IPS-20b (cell line): ENCODE results near the gene RAD52.

Source experiments
- H3K27ac ChIP-seq: one replicate; pipeline ENCODE4 v1.5.1; 2013; ENCODE audit warnings: low read length
- H3K27me3 ChIP-seq: 2 replicates; pipeline ENCODE4 v1.6.1; 2013; ENCODE audit warnings: mild to moderate bottlenecking, low read length, inconsistent platforms; ENCODE audit not compliant: insufficient read depth
- H3K36me3 ChIP-seq: 2 replicates; pipeline ENCODE4 v1.6.1; 2013; ENCODE audit warnings: low read depth, mild to moderate bottlenecking, inconsistent platforms, low read length, moderate library complexity; ENCODE audit not compliant: insufficient read depth
- H3K4me1 ChIP-seq: 2 replicates; pipeline ENCODE4 v1.6.1; 2013; ENCODE audit warnings: mild to moderate bottlenecking, control low read depth, inconsistent platforms, low read length, moderate library complexity; ENCODE audit not compliant: insufficient read depth
- H3K4me3 ChIP-seq: 2 replicates; pipeline ENCODE4 v1.5.1; 2013; ENCODE audit warnings: mild to moderate bottlenecking, low read length, inconsistent platforms
- H3K9ac ChIP-seq: 2 replicates; pipeline ENCODE4 v1.6.1; 2013; ENCODE audit warnings: low read depth, mild to moderate bottlenecking, inconsistent platforms, low read length, moderate library complexity
- H3K9me3 ChIP-seq: 2 replicates; pipeline ENCODE4 v1.6.1; 2013; ENCODE audit warnings: mild to moderate bottlenecking, low read depth, low read length, inconsistent platforms; ENCODE audit not compliant: insufficient read depth

Gene RAD52

DNA sequence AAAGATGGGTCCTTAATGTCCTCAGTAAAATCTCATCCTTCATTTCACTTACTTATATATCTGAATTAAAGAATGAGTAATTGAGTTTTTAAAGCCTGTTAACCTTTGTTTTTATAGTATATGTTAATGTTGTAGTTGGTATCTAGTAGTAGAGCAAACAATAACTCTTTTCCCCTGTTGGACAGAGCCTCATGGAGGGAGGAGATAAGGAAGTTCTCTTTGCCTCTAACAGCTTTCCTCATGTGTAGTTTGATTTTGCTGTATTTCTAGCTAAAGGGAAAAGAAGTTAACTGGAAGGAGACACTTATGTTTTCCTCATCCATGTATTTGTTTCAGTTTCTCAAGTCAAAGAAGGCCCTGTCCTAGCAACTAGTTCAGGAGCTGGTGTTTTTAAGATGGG is 55.3 kb downstream of the RAD52 start:
- Histone ChIP-seq H3K9ac (no peak overlapping the region), H3K4me1 (no peaks in the 10 kb centered on the region), H3K27me3 (no peaks in the 10 kb centered on the region), H3K27ac (no peak overlapping the region), H3K4me3 (no peak overlapping the region), H3K9me3 (no peaks in the 10 kb centered on the region), H3K36me3 (peaks cover 81% of the 10 kb centered on the region)

DNA sequence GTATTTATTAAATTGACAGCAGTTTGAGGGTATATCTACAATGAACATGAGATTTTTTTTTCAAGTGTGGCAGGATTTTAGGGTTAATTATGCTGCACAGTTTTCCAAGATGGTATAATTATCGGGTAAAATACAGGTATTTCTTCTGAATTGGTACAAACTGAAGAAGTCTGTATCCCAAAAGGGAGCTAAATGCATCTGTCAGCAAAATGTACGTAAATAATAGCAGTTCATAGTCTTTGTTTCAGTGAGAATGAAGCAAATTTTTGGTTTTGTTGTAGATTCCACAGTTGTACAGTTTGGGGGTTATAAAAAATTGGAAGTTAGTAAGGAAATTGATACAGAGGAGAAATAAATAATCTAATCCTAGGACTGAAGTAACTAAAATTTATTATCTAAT is 63.3 kb downstream of the RAD52 start:
- Histone ChIP-seq H3K27ac (no peak overlapping the region), H3K9ac (no peak overlapping the region), H3K4me3 (no peak overlapping the region), H3K4me1 (no peaks in the 10 kb centered on the region), H3K9me3 (no peaks in the 10 kb centered on the region), H3K36me3 (peaks cover 100% of the 10 kb centered on the region), H3K27me3 (no peaks in the 10 kb centered on the region)

DNA sequence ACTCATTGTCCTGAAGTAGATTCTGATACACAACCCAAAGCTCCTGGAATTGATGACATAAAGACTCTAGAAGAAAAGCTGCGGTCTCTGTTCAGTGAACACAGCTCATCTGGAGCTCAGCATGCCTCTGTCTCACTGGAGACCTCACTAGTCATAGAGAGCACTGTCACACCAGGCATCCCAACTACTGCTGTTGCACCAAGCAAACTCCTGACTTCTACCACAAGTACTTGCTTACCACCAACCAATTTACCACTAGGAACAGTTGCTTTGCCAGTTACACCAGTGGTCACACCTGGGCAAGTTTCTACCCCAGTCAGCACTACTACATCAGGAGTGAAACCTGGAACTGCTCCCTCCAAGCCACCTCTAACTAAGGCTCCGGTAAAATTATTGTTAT is 63.8 kb downstream of the RAD52 start:
- no peak overlapping the region for H3K9ac ChIP-seq
- peaks cover 100% of the 10 kb centered on the region for H3K36me3 ChIP-seq

DNA sequence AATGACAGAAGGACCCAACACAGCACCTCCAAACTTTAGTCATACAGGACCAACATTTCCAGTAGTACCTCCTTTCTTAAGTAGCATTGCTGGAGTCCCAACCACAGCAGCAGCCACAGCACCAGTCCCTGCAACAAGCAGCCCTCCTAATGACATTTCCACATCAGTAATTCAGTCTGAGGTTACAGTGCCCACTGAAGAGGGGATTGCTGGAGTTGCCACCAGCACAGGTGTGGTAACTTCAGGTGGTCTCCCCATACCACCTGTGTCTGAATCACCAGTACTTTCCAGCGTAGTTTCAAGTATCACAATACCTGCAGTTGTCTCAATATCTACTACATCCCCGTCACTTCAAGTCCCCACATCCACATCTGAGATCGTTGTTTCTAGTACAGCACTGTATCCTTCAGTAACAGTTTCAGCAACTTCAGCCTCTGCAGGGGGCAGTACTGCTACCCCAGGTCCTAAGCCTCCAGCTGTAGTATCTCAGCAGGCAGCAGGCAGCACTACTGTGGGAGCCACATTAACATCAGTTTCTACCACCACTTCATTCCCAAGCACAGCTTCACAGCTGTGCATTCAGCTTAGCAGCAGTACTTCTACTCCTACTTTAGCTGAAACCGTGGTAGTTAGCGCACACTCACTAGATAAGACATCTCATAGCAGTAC is 64.6 kb downstream of the RAD52 start:
- H3K27me3 ChIP-seq, result no peaks in the 10 kb centered on the region
- H3K4me3 ChIP-seq, result no peak overlapping the region
- H3K36me3 ChIP-seq, result peaks cover 100% of the 10 kb centered on the region
- H3K9ac ChIP-seq, result no peak overlapping the region
- H3K4me1 ChIP-seq, result no peaks in the 10 kb centered on the region
- H3K9me3 ChIP-seq, result no peaks in the 10 kb centered on the region
- H3K27ac ChIP-seq, result no peak overlapping the region

More for the DNA sequence above, 63.8 kb downstream of the RAD52 start:
- H3K27me3 ChIP-seq, result no peaks in the 10 kb centered on the region
- H3K27ac ChIP-seq, result no peak overlapping the region
- H3K9me3 ChIP-seq, result no peaks in the 10 kb centered on the region
- H3K4me3 ChIP-seq, result no peak overlapping the region
- no peaks in the 10 kb centered on the region for H3K4me1 ChIP-seq

DNA sequence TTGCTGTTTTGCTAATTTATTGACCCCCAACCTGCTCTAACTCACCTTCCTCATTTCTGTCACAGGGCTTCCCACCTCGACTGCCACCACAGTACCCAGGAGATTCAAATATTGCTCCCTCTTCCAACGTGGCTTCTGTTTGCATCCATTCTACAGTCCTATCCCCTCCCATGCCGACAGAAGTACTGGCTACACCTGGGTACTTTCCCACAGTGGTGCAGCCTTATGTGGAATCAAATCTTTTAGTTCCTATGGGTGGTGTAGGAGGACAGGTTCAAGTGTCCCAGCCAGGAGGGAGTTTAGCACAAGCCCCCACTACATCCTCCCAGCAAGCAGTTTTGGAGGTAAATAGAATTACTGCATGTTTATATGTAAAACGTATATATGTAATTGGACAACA is 68.8 kb downstream of the RAD52 start:
- H3K4me1 ChIP-seq, result no peaks in the 10 kb centered on the region
- H3K9me3 ChIP-seq, result no peaks in the 10 kb centered on the region
- no peak overlapping the region for H3K27ac ChIP-seq
- H3K36me3 ChIP-seq, result peaks cover 90% of the 10 kb centered on the region
- no peak overlapping the region for H3K9ac ChIP-seq
- no peak overlapping the region for H3K4me3 ChIP-seq
- H3K27me3 ChIP-seq, result no peaks in the 10 kb centered on the region

DNA sequence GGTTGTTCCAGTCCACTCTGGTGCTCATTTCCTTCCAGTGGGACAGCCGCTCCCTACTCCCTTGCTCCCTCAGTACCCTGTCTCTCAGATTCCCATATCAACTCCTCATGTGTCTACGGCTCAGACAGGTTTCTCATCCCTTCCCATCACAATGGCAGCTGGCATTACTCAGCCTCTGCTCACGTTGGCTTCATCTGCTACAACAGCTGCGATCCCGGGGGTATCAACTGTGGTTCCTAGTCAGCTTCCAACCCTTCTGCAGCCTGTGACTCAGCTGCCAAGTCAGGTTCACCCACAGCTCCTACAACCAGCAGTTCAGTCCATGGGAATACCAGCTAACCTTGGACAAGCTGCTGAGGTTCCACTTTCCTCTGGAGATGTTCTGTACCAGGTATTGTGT is 69.9 kb downstream of the RAD52 start:
- H3K4me3 ChIP-seq, result no peak overlapping the region
- H3K27me3 ChIP-seq, result no peaks in the 10 kb centered on the region
- no peaks in the 10 kb centered on the region for H3K4me1 ChIP-seq
- H3K9ac ChIP-seq, result no peak overlapping the region
- H3K9me3 ChIP-seq, result no peaks in the 10 kb centered on the region
- H3K36me3 ChIP-seq, result peaks cover 80% of the 10 kb centered on the region
- no peak overlapping the region for H3K27ac ChIP-seq

DNA sequence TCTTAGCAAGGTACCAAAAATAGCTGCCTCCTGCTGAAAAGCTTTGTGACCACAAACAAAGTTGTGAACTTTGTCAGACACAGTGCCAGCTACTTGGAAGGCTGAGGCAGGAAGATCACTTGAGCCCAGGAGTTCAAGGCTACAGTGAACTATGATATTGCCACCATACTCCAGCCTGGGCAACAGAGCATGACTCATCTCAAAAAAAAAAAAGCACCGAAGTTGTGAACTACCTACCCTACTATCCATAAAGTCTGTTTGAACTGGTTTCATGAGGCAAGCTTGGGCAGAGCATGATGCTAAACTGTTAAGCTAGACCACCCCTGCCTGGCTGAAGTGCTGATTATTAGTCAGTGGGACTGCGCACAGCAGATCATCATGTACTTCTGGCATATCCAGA is 75.5 kb downstream of the RAD52 start:
- Histone ChIP-seq H3K27me3 (no peaks in the 10 kb centered on the region), H3K9ac (no peak overlapping the region), H3K27ac (no peak overlapping the region), H3K4me1 (no peaks in the 10 kb centered on the region), H3K36me3 (peaks cover 54% of the 10 kb centered on the region), H3K4me3 (no peak overlapping the region), H3K9me3 (no peaks in the 10 kb centered on the region)

DNA sequence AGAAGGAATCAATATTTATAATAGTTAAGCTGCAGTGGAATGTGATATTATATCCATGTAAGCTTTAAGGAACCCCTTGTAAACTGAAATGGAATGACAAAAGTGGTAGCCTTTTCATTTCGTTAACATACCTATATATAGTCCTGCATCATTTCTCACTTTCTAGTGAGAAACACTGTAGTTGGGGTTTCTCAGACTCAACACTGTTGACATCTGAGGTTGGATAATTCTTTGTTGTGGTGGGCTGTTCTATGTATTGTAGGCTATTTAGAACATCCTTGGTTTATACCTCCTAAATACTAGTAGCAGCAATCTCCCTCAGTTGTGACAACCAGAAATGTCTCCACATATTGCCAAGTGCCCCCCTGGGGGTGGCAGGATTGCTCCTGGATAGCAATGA is 79.1 kb downstream of the RAD52 start:
- no peaks in the 10 kb centered on the region for H3K4me1 ChIP-seq
- no peak overlapping the region for H3K4me3 ChIP-seq
- no peak overlapping the region for H3K9ac ChIP-seq
- no peak overlapping the region for H3K27ac ChIP-seq
- H3K9me3 ChIP-seq, result no peaks in the 10 kb centered on the region
- peaks cover 55% of the 10 kb centered on the region for H3K36me3 ChIP-seq
- no peaks in the 10 kb centered on the region for H3K27me3 ChIP-seq

DNA sequence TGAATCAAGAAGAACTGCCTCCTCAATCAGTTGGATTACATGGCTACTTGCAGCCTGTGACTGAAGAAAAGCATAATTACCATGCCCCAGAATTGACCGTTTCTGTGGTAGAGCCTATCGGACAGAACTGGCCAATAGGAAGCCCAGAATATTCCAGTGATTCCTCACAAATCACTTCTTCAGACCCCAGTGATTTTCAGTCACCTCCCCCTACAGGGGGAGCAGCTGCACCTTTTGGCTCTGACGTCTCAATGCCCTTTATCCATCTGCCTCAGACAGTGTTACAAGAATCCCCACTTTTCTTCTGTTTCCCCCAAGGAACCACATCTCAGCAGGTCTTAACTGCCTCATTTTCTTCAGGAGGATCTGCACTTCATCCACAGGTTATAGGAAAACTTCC is 80.8 kb downstream of the RAD52 start:
- Histone ChIP-seq H3K9me3 (no peaks in the 10 kb centered on the region), H3K4me3 (no peak overlapping the region), H3K4me1 (no peaks in the 10 kb centered on the region), H3K36me3 (peaks cover 67% of the 10 kb centered on the region), H3K27me3 (no peaks in the 10 kb centered on the region), H3K9ac (no peak overlapping the region), H3K27ac (no peak overlapping the region)

DNA sequence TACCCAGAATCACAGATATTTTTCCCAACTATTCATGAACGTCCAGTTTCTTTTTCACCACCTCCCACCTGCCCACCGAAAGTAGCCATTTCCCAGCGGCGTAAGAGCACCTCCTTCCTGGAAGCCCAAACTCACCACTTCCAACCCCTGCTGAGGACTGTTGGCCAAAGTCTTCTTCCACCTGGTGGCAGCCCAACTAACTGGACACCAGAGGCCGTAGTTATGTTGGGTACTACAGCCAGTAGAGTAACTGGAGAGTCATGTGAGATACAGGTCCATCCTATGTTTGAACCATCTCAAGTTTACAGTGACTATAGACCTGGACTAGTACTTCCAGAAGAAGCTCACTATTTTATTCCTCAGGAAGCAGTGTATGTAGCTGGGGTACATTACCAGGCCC is 81.6 kb downstream of the RAD52 start:
- Histone ChIP-seq H3K9ac (no peak overlapping the region), H3K4me1 (no peaks in the 10 kb centered on the region), H3K27ac (no peak overlapping the region), H3K36me3 (peaks cover 73% of the 10 kb centered on the region), H3K4me3 (no peak overlapping the region), H3K9me3 (no peaks in the 10 kb centered on the region), H3K27me3 (no peaks in the 10 kb centered on the region)

DNA sequence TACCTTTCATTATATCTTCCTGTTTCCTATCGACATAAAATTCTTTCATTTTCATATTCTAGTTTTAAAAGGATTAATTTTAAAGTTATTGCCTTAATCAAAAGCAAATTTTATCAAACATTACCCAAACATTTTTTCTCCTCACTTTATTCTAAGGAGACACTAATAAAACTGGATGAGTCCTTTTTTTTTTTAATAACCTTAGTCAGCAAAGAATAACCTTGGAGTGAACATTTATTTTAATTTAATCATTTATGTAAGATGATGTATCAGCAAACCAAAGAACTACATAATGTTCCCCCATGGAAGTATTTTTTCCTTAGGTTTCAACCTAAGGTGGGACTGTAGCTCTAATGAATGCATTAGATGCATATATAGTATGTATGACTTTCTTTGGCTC is 83.9 kb downstream of the RAD52 start:
- Histone ChIP-seq H3K4me1 (no peaks in the 10 kb centered on the region), H3K27ac (no peak overlapping the region), H3K9me3 (no peaks in the 10 kb centered on the region), H3K9ac (no peak overlapping the region), H3K4me3 (no peak overlapping the region), H3K36me3 (peaks cover 81% of the 10 kb centered on the region), H3K27me3 (no peaks in the 10 kb centered on the region)

DNA sequence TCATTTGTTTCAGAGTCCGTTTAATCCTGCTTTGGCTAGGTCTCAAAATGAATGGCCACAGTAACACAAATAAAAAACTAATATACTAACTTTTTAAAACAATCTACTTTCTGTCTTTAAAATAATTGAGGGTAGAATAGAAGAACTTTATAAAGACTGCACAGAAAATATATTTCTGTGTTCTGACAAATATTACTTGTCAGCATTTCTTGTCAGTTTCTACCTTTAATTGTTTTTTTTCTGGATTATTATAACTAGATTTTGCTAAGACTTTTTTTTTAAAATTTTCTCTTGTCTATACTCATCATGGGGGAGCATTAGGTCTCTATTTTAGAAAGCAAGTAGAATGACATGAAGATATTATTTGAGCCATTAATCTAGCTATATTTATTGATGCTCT is 86.2 kb downstream of the RAD52 start:
- Histone ChIP-seq H3K9ac (no peak overlapping the region), H3K4me3 (no peak overlapping the region), H3K36me3 (peaks cover 87% of the 10 kb centered on the region), H3K27me3 (no peaks in the 10 kb centered on the region), H3K4me1 (no peaks in the 10 kb centered on the region), H3K9me3 (no peaks in the 10 kb centered on the region), H3K27ac (no peak overlapping the region)
